NCI-H2196 (cell line): ENCODE measurements around the gene KMT2C.
"Not testable (repeated sequence)": the region's sequence is repeated elsewhere in the genome, so short reads cannot be mapped to it uniquely, and the experiment has no call there.

Source experiments
- DNase-seq: peaks from one replicate; lab custom pipeline; 2025; ENCODE audit not compliant: unreplicated experiment; lab: John Stamatoyannopoulos, UW

The KMT2C gene

DNA sequence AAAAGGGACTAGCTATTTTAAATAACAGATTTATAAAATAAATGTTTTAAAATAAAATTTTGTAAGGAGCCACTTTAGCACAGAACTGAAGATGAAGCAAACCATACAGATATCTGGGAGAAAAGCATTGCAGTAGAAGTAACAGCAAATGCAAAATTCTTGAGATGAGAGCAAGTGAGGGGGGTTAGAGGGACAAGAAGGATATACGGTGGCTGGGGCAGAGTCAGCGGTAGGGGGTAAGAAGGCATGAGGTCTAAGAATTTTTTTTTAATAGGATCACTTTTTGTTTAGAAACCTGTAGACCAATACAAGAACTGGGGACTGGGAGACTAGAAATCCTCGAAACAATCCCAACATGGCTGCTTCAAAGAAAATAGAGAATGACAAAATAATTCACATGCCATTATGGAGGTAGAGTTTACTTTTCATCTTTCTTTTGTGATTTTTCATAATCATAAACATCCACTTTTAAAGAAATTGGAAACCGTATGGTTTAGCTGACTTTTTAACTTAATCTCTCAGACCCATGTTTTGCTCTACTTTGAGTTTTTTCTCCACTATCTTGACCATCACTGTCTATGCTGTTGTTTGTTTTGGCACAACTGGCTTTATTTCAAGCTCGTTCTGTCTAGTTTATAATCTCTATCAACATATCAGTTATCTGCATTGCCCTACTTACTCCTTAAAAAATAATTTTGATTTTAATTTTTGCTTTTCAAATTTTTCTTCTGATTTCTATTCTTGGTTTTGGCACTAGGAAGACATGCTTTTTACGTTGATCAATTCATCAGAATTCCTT lies 73.5 kb downstream of the KMT2C start:
- no peak for DNase-seq

DNA sequence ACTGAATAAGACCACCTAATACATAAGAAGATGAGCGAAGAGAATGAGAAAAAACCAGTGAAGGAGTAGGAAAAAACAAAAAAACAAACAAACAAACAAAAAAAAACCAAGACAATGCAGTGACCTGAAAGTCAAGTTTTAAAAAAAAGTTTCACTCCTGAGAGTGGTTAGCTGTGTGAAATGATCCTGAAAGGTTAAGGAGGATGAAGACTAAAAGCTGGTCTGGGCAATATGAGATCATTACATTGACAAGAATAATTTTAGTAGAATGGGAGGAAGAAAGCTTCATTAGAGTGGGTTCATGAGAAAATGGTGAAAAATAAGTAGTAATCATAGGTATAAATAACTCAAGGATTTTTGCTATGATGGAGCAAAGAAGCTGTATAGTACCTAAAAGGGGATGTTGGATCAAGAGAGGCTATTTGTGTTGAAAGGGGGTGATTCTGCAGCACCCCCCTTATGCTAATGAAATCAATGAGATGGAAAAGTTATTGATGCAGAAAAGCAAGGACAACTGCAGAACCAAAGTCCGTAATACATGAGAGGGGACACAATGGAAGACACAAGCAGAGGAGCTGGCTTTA lies 80.2 kb downstream of the KMT2C start:
- no peak for DNase-seq

DNA sequence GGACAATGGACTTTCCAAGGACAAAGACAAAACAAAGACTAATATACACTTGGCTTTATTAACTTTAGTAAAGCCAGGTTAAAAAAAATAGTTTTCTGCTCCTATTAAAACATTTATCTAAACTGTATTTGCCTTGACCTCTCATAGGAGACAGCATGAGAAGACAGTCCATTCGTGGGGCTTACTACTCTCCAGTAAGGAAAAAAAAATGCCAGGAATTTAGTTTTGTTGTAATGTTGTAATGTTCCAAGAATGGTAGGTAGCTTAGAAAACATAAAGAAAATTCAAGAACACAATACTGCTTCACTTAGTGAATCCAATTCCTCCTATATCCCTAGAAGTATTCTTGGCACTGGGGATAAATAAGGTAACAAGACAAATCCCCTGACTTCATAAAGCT lies 81.7 kb downstream of the KMT2C start:
- DNase-seq = no peak

- not testable (repeated sequence) for DNase-seq
These were observed 82.5 kb downstream of the KMT2C start for GRCh38 chr7:152353281-152353680.

DNA sequence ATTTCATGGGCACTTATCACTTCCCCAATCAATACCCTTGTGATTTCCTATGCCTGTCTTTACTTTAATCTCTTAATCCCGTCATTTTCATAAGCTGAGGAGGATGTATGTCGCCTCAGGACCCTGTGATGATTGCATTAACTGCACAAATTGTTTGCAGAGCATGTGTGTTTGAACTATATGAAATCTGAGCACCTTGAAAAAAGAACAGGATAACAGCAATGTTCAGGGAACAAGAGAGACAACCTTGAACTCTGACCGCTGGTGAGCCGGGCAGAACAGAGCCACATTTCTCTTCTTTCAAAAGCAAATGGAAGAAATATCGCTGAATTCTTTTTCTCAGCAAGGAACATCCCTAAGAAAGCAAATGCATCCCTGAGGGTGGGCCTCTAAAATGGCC lies 84.1 kb downstream of the KMT2C start:
- not testable (repeated sequence) for DNase-seq

DNA sequence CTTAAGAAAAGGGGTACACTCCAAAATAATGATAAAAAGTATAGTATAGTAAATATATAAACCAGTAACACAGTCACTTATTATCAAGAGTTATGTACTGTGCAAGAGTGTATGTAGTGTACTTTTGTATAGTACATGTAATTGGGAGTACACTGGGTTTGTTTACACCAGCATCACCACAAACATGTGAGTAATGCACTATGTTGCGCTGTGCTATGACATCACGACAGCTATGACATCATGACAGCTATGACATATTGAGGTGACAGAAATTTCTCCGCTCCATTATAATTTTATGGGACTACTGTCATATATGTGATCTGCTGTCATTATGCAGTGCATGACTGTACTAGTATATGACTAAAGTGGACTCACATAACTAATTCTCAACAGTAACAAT lies 84.6 kb downstream of the KMT2C start:
- no peak for DNase-seq

DNA sequence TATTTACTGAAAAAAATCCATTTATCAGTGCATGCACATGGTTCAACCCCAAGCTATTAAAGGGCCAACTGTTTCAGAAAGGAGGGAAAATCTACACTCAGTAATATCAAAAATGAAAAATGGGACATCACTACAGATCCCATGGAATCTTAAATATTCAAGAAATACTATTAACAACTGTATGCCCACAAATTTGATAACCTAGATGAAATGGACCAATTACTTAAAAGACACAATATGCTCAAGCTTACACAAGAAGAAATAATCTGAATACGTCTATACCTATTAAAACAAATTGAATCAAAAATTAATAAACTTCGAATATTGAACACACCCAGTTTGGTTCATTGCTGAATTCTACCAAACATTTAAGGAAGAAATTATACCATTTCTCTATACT lies 87.9 kb downstream of the KMT2C start:
- no peak for DNase-seq

DNA sequence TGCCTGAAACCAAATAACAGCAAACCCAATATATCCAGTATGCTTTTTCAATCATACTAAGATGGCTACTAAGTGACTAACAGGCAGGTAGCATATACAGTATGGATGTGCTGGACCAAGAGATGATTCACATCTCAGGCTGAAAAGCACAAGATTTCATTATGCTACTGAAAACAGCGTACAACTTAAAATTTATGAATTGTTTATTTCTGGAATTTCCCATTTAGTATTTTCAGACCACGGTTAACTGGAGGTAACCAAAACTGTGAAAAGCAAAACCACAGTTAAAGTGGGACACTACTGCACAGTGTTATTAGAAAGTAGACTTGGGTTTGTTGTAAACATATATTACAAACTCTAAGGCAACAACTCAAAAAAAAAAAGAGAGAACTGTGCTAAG lies 91.5 kb downstream of the KMT2C start:
- DNase-seq = no peak

- DNase-seq = no peak
These were observed 93.0 kb downstream of the KMT2C start for GRCh38 chr7:152342796-152343195.

DNA sequence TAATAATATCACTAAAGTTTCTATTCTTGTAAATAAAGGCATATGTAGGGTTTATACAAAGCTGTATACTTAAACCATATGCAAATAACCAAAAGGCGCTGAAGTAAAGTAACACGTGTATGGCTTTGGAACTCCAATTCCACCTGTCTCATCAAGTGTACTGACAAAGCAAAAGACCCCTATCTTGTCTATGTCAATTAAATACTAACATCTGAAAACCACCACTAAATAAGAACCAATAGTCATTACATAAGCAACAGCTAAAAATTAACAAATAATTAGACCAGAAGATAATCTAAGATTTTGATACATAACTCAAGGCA lies 93.9 kb downstream of the KMT2C start:
- DNase-seq = no peak

- peak; percentile 0 for DNase-seq
These were observed 94.5 kb downstream of the KMT2C start for GRCh38 chr7:152341039-152341913.

GRCh38 chr7:152340161-152340560 lies 95.6 kb downstream of the KMT2C start:
- DNase-seq = no peak

- no peak for DNase-seq
These were observed 97.2 kb downstream of the KMT2C start for GRCh38 chr7:152338561-152338960.

DNA sequence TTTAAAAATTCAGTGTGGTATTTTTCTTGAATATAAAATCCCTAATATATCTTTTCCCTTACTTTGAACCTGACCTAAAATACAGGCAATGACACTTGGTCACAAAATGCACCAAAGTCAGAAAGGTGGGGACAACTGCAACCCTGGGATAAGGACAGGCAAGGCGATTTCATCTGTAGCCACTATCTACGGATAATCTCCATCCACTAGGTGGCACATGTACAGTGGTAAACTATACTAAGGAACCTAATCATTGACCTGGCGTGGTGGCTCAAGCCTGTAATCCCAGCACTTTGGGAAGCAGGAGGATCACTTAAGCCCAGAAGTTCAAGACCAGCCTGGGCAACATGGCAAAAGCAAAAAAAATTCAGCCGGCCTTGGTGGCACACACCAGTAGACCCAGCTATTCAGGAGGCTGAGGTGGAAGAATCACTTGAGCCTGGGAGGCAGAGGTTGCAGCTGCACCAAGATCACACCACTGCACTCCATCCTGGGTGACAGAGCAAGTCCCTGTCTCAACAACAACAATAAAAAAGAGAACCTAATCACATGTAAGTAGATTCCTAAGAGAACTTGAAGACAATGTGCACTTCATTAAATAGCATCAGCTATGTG lies 98.9 kb downstream of the KMT2C start:
- DNase-seq = peak; percentile 20

DNA sequence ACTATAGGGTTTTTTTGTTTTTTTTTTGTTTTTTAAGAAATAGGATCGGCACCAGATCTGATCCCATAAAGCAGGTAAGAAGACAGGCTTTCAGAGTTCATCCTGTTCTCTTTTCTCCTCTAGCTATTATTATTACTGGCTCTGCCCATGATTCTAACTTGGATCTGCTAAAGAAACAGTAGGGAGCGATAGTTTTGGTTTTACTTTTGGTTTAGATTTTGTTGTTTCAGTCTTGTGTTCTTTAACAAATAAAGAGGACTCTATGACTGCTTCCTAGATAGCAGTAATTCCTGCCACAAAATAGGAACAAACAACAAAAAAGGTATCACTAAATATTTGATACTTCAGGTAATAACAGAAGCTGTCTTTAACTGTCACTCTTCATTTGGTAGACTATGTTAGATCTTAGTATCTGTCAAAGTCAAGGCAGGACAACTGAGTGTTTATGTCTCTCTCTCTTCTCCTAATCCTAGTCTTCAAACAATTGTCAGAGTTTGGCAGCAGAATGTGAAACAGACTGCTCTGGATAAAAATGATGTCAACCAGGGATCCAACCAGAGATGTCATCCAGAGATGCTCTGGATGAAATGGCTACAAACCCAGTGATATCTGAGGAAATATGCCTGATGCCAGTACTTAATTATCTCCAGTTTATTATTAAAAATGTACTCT lies 99.8 kb downstream of the KMT2C start:
- no peak for DNase-seq

DNA sequence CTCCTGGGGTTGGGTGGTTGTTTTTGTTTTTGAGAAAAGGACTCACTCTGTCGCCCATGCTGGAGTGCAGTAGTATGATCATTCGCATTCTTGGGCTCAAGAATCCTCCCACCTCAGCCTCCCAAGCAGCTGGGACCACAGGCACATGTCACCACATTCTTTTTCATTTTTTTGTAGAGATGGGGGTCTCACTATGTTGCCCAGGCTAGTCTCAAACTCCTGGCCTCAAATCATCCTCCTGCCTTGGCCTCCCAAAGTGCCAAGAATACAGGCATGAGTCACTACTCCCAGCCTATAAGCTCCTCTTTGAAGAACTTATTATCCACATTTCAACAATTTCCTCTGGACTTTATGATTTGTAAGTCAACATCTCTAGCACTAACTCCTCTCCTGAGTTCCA lies 102.7 kb downstream of the KMT2C start:
- no peak for DNase-seq

DNA sequence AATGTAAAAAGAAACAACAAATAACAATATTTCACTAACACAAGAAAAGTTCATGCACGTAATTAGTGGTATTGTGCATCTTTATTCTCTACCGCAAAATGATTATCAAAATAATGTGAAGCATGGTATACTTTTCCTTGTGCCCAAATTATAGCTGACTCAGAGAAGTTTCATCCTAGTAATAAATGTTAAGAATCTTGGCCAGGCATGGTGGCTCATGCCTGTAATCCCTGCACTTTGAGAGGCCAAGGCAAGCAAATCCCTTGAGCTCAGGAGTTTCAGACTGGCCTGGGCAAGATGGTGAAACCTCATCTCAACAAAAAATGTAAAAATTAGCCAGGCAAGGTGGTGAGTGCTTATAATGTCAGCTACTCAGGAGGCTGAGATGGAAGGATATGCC lies 105.0 kb downstream of the KMT2C start:
- no peak for DNase-seq

DNA sequence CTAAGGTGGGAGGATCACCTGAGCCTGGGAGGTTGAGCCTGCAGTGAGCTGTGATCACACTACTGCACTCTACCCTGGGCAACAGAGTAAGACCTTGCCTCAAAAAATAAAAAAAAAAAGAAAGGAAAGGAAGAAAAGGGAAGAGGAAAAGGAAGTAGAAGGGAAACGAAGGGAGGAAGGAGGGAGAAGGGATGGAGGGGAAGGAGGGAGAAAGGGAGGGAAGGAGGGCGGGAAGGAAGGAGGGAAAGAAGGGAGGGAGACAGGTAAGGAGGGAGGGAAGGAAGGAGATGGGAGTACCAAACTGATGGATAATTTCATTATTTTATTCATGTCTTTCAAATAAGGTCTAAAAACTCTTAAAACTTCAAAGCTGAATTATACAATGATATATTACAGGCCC lies 106.3 kb downstream of the KMT2C start:
- no peak for DNase-seq

DNA sequence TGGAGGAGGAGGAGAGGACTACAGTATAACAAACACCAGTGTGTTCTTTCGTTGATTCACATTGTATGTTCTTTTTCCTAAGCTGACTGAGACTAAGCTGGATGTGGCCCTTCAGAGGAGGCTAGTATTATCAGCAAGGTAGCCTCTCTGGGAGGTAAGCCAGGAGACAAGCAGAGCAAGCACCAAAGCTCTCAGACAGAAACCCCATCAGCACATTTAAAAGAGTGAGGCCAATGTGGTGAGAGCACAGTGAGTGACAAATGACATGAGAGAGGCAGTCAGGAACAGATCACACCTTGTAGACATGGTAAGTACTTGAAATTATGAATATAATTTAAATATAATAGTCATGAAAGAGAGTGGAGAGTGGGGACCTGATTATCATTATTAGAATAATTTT lies 107.6 kb downstream of the KMT2C start:
- DNase-seq = no peak

DNA sequence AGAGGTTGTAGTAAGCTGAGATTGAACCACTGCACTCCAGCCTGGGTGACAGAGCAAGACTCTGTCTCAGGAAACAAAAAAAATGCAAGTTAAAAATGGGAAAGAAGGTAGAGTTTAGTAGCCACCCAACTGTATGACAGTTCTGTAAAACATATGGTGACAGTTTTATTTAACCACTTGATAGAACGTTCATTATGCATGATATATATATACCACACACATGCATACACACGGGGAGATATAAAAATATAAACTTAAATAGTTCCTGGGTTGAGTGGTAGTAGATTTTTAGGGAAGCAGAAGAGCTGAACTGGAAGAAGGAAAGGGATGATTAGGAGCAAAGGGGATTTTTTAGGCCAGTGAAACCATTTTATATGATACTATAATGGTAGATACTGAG lies 120.0 kb downstream of the KMT2C start:
- DNase-seq = no peak
